ENCODE measurements around the gene PRAMEF20.

PRAMEF20 gene

DNA sequence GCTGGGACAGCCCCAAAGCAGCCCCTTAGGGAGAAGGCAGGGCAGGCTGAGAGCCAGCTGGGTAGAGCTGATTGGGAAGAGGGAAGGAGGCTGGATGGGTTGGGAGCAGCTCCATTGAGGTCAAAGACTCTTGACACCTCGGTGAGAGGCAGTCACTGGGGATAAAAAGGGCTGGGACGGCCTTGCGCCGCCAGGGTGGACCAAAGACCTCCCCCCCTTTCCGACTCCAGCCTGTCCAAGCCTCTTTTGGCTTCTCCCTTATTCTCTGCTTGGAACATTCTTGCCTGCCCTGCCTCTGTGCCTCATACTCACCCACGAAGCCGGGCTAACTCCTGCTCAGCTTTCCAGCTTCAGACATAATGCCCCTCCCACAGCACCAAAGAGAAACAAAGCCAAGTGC is 52.4 kb downstream of the PRAMEF20 start:
- DNase-seq (ENCODE audit: low read depth in 2 of 2), result no peak

DNA sequence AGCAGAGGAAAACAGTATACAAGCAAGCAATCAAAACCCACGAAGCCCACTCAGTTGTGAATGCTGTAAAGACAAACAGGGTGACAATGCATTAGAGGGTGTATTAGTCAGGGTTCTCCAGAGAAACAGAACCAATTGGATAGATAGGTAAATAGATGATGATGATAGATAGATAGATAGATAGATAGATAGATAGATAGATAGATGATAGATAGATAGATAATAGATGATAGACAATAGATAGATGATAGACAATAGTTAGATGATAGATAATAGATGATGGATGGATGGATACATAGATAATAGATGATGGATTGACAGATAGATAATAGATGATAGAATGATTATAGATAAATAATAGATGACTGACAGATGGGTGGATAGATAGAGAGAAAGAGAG is 55.3 kb downstream of the PRAMEF20 start:
- no peak for DNase-seq (ENCODE audit: low read depth in 2 of 2)

DNA sequence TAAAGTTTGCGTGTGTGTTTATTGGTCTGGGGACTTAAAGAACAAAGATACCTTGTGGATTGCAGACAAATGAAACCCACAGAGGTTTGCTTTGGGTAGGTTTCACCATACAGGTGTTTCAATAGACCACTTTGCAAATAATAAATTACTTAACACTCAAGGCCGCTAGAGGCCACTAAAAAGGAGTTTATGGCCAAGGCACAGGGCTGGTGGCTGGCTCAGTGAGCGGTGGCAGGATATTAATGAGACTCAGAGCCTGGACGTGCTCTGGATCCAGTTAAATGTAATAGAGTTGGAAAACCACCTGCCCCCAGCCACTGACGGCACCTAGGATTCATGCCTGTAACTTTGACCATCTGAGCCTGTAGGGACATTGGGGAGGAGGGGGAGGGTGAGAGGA is 59.1 kb downstream of the PRAMEF20 start:
- no peak for DNase-seq (ENCODE audit: low read depth in 2 of 2)

All from stimulated activated CD4-positive, alpha-beta T cell treated with anti-CD3 and anti-CD28 coated beads, Interleukin-1b, Interleukin-23, amount 100 ng/mL, for 4 hours (primary cell).